ENCODE data around the gene TMEM255B.
"Not testable (repeated sequence)": the region's sequence is repeated elsewhere in the genome, so short reads cannot be mapped to it uniquely, and the experiment has no call there.

Gene TMEM255B

GRCh38 chr13:113820813-113821651 lies 62.0 kb downstream of the TMEM255B start:
- DNase-seq, result peak; percentile 91

GRCh38 chr13:113821847-113822246 lies 62.8 kb downstream of the TMEM255B start:
- no peak for DNase-seq

DNA sequence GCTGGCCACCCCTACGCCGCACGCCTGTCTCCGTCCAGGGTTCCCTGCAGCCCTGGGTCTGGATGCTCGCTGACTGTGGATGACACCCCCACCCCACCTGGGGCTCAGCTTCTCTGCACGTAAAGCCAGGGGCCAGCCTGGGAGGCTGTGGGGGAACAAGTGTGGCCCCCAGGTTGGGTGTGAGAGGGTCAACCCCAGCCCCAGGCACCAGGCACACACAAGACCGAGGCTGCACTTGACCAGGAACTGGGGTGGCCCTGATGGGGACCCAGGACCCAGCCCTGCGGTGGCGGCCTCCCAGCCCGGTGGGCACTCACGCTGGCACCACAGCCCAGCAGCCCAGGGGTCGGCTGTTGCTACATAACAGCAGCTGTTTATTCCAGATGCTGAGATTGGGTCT lies 63.2 kb downstream of the TMEM255B start:
- DNase-seq, result no peak

- DNase-seq, result no peak
Measured at GRCh38 chr13:113822956-113823744, 64.1 kb downstream of the TMEM255B start.

DNA sequence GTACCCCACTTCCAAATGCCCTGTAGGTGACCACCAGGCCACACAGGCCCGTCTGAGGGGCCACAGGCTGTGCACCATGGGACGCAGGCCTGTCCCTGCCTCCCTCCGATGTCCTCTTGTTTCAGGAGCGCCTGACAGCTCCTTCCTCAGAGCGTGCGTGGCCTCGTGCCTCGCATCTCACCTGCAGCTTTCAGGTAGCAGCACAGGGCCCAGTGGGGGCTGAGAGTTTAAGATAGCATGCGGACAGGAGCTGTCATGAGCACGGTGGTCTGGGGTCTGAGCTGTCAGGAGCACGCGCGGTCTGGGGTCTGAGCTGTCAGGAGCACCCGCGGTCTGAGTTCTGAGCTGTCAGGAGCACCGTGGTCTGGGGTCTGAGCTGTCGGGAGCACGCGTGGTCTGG lies 64.7 kb downstream of the TMEM255B start:
- DNase-seq, result no peak

DNA sequence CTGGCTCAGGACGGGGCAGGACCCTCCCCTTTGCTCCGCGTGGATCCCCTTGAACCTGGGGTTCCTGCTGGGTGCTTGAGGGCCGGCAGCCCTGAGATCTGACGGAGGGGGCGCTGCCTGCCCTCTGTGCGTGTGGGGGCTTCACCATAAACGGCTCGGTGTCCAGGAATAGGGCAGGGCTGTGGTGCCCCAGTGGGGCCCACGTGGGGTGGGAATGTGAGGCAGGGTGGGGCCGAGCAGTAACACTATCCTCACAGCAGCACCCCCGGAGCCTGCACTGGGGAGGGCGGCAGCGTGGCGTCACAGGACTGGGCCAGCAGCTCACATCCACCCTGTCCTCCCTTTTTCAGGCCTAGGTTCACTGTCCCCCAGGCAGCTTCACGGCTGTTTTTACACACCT lies 66.8 kb downstream of the TMEM255B start:
- DNase-seq, result no peak

- DNase-seq, result not testable (repeated sequence)
Measured at GRCh38 chr13:113826446-113826845, 67.4 kb downstream of the TMEM255B start.

GRCh38 chr13:113827021-113827420 lies 68.0 kb downstream of the TMEM255B start:
- no peak for DNase-seq

DNA sequence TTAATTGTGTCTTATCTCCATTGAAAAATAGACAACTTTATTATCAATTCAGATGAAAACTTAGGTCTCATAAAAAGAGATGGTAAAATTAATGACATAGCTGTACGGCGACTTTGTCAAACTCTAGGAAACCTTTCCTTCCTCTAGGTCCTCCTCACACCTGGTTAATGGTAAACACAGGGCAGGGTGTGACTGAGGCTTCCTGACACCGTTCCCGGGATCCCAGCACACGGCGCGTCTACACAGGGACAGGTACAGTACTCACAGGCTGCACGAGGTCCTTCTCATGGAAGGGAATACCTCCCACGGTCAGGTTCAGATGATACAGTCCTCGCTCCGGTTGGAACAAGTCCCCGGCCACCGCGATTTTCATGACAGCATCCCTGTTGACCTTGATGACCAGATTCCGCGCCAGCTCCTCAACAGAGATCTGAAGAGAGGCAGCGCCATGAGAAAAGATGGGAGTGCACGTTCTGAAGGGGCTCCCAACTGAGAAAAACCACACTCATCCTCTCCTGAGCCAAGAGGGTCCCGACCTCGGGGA lies 69.3 kb downstream of the TMEM255B start:
- DNase-seq, result no peak

- not testable (repeated sequence) for DNase-seq
Measured at GRCh38 chr13:113830426-113830950, 71.5 kb downstream of the TMEM255B start.

DNA sequence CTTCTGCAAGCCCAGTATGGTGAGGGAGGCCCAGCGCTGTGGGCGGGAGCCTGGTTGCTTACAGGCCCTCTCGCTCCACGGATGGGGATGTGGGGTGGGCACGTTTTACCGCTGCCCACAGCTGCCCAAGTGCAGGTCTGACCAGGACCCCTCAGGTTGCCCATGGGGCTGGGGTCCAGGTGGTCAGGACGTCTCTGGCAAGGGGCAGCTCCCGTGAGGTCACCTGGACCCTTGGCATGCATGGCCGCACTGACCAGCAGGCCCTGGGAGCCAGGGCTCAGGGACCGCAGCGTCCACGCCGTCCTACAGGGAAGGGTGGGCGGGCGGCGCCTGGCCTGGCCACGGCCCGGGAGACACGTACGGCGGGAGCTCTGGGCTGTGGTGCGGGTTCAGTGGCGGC lies 72.0 kb downstream of the TMEM255B start:
- no peak for DNase-seq

- DNase-seq, result no peak
Measured at GRCh38 chr13:113832205-113832604, 73.2 kb downstream of the TMEM255B start.

DNA sequence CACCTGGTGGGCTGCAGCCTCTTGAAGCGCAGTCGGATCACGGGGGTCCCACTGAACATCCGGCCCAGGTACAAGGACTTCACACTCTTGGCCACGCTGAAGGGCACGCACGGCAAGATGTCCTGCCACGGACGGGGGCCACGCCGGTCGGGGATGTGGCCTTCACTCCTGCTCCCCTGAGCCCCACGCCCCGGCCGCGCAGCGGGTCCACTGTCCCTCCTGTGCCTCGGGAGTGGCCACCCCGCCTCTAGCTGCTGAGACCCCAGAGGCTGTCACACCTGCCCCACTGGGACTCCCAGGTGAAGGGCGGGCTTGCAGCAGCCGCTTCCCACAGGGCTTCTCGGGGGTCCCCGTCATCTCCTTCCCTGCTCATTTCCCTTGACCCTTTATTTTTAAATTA lies 73.6 kb downstream of the TMEM255B start:
- no peak for DNase-seq

DNA sequence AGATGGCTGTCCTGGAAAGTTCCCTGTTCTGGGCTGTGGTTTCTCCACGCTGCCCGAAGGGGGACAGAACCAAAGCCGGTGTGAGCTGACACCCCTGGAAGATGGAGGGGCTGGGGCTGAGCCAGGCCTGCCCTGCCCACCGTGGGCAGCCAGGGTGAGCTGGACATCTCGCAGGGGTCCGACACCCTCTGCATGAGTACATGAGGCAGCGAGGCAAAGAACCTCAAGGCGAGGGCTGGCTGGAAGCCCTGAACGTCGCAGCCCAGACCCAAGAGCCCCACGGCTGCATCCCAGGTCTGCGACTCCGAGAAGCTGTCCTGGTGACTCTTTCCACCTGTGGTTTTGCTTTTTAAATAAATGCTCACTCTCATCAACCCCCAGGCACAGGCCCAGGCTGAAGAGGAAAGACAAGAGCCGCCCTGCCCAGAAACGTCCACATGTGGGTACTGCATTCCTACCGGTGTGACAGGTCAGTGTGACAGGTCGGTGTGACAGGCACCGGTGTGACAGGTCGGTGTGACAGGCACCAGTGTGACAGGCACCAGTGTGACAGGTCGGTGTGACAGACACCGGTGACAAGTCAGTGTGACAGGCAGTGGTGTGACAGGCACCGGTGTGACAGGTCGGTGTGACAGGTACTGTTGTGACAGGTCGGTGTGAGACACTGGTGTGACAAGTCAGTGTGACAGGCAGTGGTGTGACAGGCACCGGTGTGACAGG lies 74.2 kb downstream of the TMEM255B start:
- DNase-seq, result no peak

DNA sequence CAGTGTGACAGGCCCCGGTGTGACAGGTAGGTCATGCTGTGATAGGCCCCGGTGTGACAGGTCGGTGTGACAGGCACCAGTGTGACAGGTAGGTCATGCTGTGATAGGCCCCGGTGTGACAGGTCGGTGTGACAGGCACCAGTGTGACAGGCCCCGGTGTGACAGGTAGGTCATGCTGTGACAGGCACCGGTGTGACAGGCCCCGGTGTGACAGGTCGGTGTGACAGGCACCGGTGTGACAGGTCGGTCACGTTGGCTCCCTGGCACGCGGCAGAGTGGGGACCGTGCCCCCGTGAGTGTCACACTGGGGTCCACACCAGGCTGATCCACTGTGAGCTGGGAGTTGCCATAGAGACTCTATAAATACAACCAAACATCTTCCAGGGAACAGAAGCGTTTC lies 75.0 kb downstream of the TMEM255B start:
- DNase-seq, result not testable (repeated sequence)

GRCh38 chr13:113834496-113835200 lies 75.6 kb downstream of the TMEM255B start:
- no peak for DNase-seq

DNA sequence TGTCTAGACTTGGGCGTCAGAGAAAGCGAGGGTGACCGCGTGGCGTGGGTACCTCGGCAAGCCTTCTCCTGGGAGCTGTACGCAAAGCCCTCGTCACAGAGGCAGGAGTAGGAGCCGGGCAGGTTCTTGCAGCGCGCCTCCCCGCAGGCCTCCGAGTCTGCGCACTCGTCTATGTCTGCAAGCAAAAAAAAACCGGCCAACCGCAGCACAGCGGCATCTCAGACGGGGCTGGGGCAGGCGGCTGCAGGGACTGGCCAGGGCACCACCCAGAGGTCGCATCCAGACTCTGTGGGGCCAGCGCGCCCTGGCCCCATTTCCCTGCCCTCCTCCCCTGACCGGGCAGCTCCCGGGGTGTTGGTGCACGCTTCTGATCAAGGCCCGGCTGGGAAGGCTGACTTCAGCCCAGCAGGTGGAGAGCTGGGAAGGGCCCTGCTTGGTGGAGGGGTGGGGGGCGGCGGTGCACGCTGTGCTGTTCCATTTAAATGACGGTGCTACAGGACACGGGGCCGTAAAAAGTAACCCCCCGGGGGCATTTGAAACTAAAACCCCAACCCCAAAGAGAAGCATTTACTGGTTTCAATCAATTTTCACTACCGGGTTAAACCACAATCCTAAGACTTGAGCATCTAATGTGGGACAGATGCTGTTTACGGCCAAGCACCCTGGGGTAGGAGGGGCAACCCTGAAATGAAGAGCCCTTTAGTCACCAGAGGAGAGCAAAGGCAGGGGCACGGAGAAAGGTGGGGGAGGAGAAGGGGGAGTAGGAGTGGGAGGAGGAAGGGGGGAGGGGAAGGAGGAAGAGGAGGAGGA lies 76.6 kb downstream of the TMEM255B start:
- DNase-seq, result peak; percentile 29

DNA sequence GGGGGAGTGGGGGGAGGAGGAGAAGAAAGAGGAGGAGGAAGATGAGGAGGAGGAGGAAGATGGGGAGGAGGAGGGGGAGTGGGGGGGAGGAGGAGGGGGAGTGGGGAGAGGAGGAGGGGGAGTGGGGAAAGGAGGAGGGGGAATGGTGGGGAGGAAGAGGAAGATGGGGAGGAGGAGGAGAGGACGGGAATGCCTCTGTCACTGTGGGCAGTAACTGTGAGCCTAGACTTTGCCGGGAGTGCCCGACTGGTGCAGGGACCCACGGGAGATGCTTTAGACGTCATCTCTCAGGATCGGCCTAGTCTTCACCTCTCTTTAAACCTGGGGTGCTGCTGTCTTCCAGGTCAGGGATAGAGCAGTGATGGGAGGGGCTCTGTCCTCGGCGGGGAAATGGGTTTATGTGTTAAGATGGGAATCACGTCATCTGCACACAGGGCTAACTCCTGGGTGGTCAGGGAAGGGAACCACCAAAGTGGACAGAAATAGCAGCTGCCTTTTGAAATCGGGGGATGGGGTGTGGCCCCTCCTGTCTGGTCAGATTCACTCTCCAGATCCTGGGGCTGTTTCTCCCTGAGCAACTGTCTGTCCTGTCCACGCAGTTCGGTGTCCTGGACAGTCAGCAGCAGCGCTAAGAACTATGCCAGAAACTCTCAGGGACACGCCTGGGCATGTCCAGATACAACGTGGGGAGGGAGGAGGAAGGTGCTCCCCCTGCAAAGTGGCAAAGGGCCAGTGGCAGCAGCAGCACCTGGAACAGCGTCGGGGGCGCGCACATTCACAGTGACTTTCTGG lies 77.9 kb downstream of the TMEM255B start:
- DNase-seq, result no peak

DNA sequence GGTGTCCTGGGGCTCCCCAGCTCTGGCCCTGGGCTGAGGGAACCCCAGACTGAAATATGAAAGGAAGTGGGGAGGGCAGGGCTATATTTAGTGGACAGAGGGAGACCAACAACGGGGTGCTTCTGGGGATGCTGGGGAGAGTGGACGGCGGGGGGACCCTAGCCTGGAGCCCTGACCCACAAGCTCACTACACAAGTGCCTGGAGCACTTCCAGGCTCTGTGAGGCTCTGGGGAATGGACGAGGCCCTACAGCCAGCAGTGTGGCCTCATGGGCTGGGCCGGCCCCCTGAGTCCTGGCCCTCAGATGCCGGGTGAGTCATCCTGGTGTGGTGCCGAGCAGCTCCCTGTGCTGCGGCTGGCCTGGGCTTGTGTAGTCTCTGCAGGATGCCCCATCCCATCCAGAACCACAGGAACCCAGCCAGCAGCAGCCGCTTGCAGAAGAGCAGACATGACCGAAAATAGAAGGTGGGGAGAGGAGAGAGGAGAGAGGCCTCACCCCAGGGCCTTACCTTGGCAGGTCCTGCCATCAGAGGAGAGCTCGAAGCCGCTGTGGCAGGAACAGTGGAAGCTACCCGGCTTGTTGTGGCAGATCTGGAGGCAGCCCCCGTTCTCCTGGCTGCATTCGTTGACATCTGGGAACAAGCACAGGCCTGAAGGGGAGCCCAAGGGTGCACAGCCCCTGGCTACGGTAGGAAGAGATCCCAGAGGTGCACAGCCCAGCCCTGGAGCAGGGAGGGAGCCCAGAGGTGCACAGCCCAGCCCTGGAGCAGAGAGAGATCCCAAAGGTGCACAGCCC lies 78.7 kb downstream of the TMEM255B start:
- DNase-seq, result peak; percentile 93
